SK-N-MC (cell line): ENCODE data around the gene CLN6.

Experiments used
- EZH2 ChIP-seq: fragments of 200-600 bp; sonication (generic); IDR thresholded peaks from one replicate; pipeline ENCODE4 v1.6.1; 2017; ENCODE audit warnings: antibody characterized with exemption
- FOXP2 ChIP-seq: optimal IDR thresholded peaks from 2 replicates; pipeline ENCODE3; 2011; ENCODE audit warnings: mild to moderate bottlenecking, moderate library complexity; ENCODE audit not compliant: insufficient read depth; ENCODE audit errors: extremely low read length, control extremely low read depth
- POLR2AphosphoS5 ChIP-seq: IDR thresholded peaks from 2 replicates; pipeline ENCODE4 v1.6.1; 2012; ENCODE audit warnings: mild to moderate bottlenecking, low read depth, low read length, borderline replicate concordance

DNA sequence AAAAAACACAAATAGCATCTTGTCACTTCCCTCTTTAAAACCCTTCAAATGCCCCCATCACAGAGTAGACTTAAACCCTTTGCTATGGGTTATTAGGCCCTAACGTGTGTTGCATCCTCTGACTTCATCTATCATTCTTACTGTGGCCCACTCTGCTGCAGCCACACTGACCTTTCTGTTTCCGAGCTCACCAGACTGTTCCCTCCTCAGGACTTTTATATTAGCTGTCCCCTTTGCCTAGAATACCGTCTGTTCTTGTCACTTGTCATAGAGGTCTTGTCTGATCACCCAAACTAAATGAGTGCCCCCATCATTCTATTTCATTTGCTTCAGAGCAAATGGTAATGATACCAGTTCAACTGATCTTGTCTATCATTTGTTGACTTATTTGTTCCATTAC lies 47.1 kb upstream of the CLN6 start:
- no peak for TF ChIP-seq EZH2
- TF ChIP-seq POLR2AphosphoS5: no peak
- TF ChIP-seq FOXP2: no peak
